Left ventricle myocardium inferior (tissue), 1 donor: ENCODE data around the gene GPRC5D. TPM values are rescaled to one million over a fixed set of nuclear protein-coding genes. Genes with fewer than 3 reads are reported as not detected.

Experiments
- DNase-seq: peaks from one replicate; pipeline ENCODE4 v3.0.0-alpha.2; 2020
- H3K27ac ChIP-seq: fragments of 200-600 bp; replicated peaks from 2 replicates; pipeline ENCODE4 v1.8.0; 2021
- H3K27me3 ChIP-seq: fragments of 200-600 bp; 2 replicates; pipeline ENCODE4 v1.8.0; 2021; ENCODE audit warnings: low read depth
- H3K36me3 ChIP-seq: fragments of 200-600 bp; 2 replicates; pipeline ENCODE4 v1.8.0; 2021
- H3K4me1 ChIP-seq: fragments of 200-600 bp; 2 replicates; pipeline ENCODE4 v1.8.0; 2021
- H3K4me3 ChIP-seq: fragments of 200-600 bp; 2 replicates; pipeline ENCODE4 v1.8.0; 2021; ENCODE audit warnings: mild to moderate bottlenecking, moderate library complexity
- H3K9me3 ChIP-seq: fragments of 200-600 bp; replicated peaks from 2 replicates; pipeline ENCODE4 v1.8.0; 2021
- intact Hi-C: fragments of 100-400 bp; cut with micrococcal nuclease; formaldehyde crosslinking; loops from one replicate; pipeline ENCODE4 v1.11.0; 2022
- total RNA-seq: library from RNA; stranded (reverse); fragmentation: NEBNext Ultra II Directional; extraction: Animal tissue kit (Norgen Biotek cat#: 25700); gene quantifications from one replicate; pipeline ENCODE4 v1.2.1, GENCODE V29; 2021
- TF ChIP-seq, protein P1 (sequence below): fragments of 200-600 bp; IDR thresholded peaks from 2 replicates; pipeline ENCODE4 v1.8.0; 2021; ENCODE audit warnings: antibody characterized with exemption, mild to moderate bottlenecking, borderline replicate concordance
- donor health status: DM: no; HTN: yes; CAD: no; lungs with severe emphysema.

GPRC5D gene
- total RNA-seq, 1 donor from 2014 or later = not detected

DNA sequence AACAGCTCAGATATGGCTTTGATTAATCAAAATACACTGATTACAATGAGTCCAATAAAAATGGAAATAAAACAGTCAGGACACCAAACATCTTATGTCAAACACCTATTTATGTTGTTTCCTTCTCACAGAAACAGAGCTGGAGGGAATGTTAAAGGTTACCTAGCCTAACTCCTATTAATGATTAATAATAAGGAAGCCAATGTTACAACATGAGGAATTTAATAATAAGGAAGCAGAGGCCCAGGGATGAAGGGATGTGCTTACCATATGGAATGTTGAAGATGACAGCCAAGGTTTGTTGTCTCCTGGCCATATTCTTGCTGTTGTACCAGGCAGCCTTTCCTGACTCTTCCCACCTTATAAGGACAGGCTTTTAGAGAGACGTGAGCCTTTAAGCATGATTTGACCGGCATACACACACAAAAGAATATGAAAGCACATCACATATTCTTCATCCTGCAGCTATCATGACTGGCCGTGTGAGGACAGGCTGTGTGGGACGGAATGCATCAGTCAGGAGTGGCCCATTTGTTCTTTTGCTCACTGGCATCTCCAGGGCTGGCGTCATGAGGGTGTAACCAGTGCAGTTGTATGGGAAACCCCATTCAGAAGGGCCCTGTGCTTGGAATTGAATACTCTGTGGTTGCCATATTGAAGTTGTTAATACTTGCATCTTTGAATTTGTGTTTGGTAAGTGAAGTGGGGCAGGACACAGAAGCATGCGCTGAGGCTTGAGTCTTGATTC lies 3.1 kb upstream of the GPRC5D start:
- intact Hi-C loops = no loop called here
- TF ChIP-seq, protein P1, sequence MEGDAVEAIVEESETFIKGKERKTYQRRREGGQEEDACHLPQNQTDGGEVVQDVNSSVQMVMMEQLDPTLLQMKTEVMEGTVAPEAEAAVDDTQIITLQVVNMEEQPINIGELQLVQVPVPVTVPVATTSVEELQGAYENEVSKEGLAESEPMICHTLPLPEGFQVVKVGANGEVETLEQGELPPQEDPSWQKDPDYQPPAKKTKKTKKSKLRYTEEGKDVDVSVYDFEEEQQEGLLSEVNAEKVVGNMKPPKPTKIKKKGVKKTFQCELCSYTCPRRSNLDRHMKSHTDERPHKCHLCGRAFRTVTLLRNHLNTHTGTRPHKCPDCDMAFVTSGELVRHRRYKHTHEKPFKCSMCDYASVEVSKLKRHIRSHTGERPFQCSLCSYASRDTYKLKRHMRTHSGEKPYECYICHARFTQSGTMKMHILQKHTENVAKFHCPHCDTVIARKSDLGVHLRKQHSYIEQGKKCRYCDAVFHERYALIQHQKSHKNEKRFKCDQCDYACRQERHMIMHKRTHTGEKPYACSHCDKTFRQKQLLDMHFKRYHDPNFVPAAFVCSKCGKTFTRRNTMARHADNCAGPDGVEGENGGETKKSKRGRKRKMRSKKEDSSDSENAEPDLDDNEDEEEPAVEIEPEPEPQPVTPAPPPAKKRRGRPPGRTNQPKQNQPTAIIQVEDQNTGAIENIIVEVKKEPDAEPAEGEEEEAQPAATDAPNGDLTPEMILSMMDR = no peak
- no peak for DNase-seq
- H3K4me1 ChIP-seq = no peaks in the 10 kb centered on the region
- H3K9me3 ChIP-seq = no peaks in the 10 kb centered on the region
- H3K4me3 ChIP-seq = no peak overlapping the region
- no peaks in the 10 kb centered on the region for H3K27me3 ChIP-seq
- no peak overlapping the region for H3K27ac ChIP-seq
- no peaks in the 10 kb centered on the region for H3K36me3 ChIP-seq

DNA sequence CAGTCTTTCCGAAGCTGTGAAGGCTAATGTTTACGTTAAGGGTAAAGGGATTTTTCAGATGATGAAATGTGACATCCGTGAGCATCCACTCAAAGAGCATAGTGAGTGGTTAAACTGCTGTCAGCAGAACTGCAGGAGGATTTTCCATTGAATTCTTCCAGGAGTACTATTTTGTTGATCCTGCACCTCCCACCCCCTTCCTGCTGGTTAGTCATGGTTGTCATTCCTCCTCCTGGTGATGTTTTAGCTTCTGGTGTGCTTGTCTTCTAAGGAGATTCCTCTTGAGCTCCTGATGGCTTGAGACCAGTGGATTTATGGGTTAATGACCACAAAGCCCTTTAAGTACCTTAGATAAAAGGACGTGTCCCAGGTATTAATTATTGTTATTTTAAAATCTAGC lies 2.4 kb upstream of the GPRC5D start:
- intact Hi-C loops = no loop called here
- no peaks in the 10 kb centered on the region for H3K27me3 ChIP-seq
- TF ChIP-seq, protein P1 = no peak

DNA sequence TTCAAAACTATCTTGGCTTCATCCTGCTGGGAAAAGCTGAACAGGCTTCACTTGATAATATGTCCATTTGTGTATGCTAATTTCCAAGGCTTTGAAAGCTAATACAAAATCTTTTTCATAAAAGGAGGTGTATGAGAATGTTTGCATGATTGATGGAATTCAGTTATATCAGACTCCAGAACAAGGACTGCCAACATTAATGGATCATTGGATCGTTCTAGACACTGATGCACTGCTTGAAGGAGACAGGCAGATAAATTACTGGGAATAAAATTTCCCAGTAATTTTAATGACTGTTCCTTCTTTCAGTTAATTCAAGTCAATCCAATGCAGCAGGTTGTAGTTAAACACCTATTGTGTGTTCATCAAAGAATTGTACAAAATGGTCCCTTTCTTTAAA lies 466 bp downstream of the GPRC5D start:
- no peaks in the 10 kb centered on the region for H3K4me1 ChIP-seq
- DNase-seq = no peak
- H3K9me3 ChIP-seq = no peaks in the 10 kb centered on the region
- no peaks in the 10 kb centered on the region for H3K27me3 ChIP-seq
- TF ChIP-seq, protein P1 = no peak
- H3K36me3 ChIP-seq = no peaks in the 10 kb centered on the region
- H3K27ac ChIP-seq = no peak overlapping the region
- H3K4me3 ChIP-seq = no peak overlapping the region
- intact Hi-C loops = no loop called here

More for the DNA sequence above, 2.4 kb upstream of the GPRC5D start:
- H3K9me3 ChIP-seq = no peaks in the 10 kb centered on the region
- no peak overlapping the region for H3K4me3 ChIP-seq
- no peaks in the 10 kb centered on the region for H3K36me3 ChIP-seq
- H3K27ac ChIP-seq = no peak overlapping the region
- no peak for DNase-seq
- H3K4me1 ChIP-seq = no peaks in the 10 kb centered on the region

GRCh38 chr12:12947902-12948301 lies 4.1 kb downstream of the GPRC5D start:
- H3K4me3 ChIP-seq = no peak overlapping the region
- no peaks in the 10 kb centered on the region for H3K36me3 ChIP-seq
- no peak overlapping the region for H3K27ac ChIP-seq
- intact Hi-C loops = no loop called here
- no peaks in the 10 kb centered on the region for H3K27me3 ChIP-seq
- no peaks in the 10 kb centered on the region for H3K9me3 ChIP-seq
- no peak for DNase-seq
- no peaks in the 10 kb centered on the region for H3K4me1 ChIP-seq
- TF ChIP-seq, protein P1 = no peak

DNA sequence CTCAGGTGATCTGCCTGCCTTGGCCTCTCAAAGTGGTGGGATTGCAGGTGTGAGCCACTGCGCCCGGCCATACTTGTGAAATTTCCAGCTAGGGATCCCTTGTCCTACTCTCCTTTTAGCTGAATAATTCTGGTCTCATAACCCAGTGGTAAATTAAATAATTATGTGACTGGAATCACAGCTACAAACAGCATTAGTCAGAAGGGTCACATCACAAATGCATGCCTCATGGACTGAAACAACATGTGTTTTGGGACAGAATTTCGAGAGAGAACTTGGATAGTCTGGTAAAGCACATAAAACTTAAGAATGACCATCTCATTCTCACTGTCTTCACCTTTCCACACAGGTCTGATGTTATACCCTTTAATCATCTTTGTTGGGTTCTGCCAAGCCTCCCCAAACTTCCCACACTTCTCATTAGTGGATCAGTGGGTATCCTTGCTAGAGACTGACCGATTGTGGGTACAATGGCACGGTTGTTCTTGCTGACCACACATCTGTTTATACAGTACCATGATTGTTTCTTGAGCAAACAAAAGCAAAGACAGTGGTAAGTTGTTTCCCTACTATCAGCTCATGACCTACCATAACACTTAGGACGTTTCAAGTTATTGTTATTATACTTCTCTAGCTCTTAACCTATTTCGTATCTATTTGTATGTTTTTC lies 5.1 kb downstream of the GPRC5D start:
- Histone ChIP-seq H3K27ac (no peak overlapping the region), H3K4me1 (no peaks in the 10 kb centered on the region), H3K36me3 (no peaks in the 10 kb centered on the region), H3K27me3 (no peaks in the 10 kb centered on the region), H3K4me3 (no peak overlapping the region), H3K9me3 (no peaks in the 10 kb centered on the region)
- no peak for DNase-seq
- intact Hi-C loops = no loop called here
- TF ChIP-seq, protein P1 = no peak
